Posterior cingulate gyrus (tissue), 11 donors: ENCODE measurements around the gene TTL.
"Not testable (repeated sequence)": the region's sequence is repeated elsewhere in the genome, so short reads cannot be mapped to it uniquely, and the experiment has no call there.

Experiments used
- DNase-seq, 10 donors: peaks; one replicate each; pipeline versions ENCODE4 v3.0.0 to v3.0.0-alpha.2; 2020 to 2021; ENCODE audit warnings: mixed read lengths in 3 of 10
- intact Hi-C: fragments of 100-400 bp; cut with DNase I; formaldehyde crosslinking; loops from one replicate; pipeline ENCODE4 v1.15.1; 2023

The TTL gene

DNA sequence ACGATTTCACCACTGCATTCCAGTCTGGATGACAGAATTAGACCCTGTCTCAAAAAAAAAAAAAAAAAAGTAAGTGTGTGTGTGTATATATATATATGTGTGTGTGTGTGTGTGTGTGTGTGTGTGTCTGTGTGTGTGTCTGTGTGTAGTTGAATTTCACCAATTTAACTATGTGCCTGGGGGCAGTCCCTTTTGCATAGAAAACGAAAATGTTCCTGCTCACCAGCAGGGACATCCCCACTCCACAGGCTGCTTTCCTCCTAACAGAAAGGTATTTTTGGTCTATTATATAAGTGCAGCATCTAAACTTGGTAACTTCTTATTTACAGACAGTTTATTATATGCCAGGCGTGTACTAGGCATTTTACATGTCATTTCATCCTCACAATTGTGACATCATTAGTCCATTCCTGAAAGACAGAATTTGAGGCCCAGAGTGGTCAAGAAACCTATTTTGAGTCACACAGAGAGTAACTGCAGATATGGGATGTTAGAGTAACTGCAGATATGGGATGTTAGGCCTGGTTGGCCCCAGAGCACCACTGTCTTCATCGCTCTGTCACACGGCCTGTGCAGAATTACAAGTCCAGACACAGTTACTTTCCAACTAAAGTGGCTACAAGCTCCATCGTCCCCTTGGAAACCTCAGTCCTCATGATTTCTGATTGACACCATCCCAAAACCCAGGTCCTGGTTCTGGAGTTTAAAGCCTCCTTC is 9.3 kb upstream of the TTL start:
- DNase-seq, result no peak
- intact Hi-C loops, result no loop called here

DNA sequence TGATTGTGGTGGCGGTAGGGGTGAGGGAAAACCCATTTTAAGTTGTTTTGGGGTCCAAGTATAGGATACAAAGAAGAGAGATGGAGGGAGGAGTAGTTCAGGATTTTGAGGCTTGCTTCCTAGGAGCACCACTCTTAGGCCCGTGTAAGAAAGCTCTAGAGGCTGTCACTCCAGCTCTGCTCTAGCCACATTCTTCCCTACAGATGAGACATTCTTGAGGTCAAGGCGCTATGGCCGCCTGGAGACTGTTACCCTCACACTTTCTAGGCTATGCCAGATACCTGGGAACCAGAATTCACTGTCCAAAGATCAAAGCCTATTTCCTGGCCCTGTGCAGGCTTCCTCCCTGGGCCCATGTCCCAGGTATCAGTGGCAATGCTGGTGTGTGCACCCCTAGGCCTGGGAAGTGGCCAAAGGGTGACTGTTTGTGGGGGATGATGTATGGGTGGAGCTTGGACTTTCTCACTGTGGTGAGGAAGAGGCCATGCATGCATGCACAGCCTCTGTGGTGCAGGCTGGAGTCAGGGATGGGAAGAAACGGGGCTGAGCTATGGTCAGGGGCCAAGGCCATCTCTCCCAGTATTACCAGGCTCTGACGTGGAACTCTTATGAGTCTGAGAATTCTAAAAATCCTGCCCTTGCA is 7.0 kb upstream of the TTL start:
- intact Hi-C loops, result no loop called here
- DNase-seq, result no peak

DNA sequence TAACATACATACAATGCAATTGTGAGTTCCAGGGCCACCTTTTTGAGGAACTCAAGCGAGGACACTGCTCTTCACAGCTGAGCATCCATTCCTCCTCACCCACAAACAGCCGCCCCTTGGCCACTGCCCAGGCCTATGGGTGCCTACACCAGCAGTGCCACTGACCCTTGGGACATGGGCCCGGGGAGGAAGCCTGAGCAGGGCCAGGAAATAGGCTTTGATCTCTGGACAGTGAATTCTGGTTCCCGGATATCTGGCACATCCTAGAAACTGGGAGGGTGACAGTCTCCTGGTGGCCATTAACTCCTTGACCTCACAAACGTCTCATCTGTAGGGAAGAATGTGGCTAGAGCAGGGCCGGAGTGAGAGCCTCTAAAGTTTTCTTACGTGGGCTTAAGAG is 5.5 kb upstream of the TTL start:
- intact Hi-C loops, result no loop called here
- DNase-seq, result no peak

DNA sequence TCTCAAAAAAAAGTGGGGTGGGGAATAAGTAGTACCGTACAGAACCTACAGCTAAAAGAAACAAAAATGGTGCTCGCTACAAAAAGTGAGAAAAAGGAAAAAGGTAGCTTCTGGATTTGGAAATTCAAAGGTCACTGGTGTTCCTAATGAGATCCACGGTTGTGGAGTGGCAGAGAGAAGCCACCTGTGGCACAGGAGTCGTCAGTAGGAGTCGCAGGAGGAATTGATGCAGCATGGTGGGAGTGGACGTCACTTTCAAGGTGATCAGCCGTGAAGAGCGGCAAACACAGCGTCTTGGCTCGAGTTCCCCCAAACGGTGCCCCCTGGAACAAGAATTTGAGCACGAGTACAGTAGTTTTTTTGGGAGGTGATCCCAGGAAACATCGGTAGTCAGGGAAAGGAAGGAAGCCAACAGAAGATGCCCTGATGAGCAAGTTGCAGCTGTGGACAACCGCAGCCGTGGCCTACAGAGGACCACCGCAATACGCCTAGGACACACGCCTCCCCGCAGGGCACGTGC is 1.4 kb upstream of the TTL start:
- no peak for DNase-seq

DNA sequence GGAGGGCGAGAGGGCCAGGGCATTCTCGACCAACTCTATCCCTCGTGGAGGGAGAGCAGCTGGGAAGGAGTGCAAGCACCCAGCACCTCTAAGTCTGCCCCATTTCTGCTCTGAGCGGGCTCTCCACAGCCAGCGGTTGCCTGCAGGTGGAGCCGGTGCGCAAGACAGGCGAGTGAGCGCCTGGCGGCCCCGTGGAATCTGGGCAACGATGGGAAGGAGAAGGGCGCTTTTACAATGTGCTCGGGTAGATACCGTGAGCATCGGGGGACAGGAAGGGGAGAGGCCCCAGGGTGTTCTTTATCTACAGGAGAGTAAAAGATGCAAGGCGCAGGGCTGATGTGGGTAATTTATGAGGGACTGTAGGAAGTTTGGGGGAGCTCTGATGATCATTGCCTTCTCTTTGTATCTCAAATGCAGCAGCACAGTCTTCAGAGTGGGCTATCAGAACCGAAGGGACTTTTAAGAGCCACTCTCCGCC is 867 bp upstream of the TTL start:
- intact Hi-C loops, result loop anchor here (1.0 to 10.0 kb wide), 3 partner anchors 103 to 424 kb away; partner anchors contain the start of genes CHCHD5, SLC20A1 and TMEM87B
- DNase-seq, result peak; percentile 82 to 98 (median 88)

More for the DNA sequence above, 1.4 kb upstream of the TTL start:
- intact Hi-C loops, result loop anchor here (1.0 to 10.0 kb wide), 3 partner anchors 104 to 423 kb away; partner anchors contain the start of genes CHCHD5, SLC20A1 and TMEM87B

DNA sequence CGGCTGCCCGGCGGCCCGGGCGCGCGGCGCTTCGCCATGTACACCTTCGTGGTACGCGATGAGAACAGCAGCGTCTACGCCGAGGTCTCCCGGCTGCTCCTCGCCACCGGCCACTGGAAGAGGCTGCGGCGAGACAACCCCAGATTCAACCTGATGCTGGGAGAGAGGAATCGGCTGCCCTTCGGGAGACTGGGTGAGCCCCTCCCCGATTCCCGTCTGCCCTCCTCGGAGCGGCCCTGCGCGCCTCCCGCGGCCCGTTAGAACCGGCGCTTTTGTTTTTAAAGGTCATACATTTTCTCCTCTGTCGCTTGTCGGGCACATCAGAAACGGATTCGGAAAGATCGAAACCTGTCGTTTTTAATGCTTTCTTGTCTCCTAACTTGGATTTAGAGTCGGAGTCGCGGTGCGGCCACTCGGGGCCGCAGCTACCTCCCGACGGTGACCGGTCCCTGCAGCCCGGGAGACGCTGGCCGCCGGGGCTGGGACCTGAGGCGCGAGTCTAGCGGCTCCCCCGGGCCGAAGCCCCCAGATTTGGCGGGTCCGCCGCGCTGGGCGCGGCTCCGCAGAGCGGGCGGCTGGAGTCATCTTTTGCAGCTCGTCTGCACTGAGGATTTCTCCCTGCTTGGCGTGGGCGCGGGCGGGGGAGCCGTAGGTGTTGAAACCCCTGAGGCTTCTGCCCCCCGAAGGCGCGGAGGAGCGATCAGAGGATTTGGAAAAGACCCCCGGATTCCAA is 519 bp downstream of the TTL start:
- intact Hi-C loops, result loop anchor here (5.0 to 10.0 kb wide), 2 partner anchors 162 to 425 kb away; partner anchors contain the start of genes SLC20A1 and TMEM87B
- peak in 8 of 10 donors; percentile 19 to 88 (median 30) for DNase-seq

DNA sequence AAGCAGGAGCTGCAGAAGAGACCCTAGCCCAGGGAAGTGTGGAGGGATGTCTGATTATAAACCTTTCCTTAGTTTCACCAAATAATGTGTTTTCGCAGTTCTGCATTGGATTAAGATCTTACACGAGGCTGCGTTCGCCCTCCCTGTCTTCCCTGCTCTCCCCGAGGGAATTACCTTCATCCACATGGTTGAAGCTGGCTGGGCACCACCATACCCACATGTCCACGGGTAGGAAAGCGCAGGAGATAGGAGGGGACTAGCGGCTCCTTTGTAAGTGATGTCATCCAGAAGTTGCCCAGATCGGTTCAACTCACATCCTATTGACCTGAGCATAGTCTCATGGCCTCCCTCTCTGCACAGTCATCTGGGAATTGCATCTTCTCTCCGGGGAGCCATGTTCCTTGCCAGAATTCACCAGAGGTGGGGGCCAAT is 1.1 kb downstream of the TTL start:
- intact Hi-C loops, result loop anchor here (5.0 to 10.0 kb wide), 2 partner anchors 162 to 426 kb away; partner anchors contain the start of genes SLC20A1 and TMEM87B
- peak in 5 of 10 donors; percentile 23 to 86 (median 46) for DNase-seq

DNA sequence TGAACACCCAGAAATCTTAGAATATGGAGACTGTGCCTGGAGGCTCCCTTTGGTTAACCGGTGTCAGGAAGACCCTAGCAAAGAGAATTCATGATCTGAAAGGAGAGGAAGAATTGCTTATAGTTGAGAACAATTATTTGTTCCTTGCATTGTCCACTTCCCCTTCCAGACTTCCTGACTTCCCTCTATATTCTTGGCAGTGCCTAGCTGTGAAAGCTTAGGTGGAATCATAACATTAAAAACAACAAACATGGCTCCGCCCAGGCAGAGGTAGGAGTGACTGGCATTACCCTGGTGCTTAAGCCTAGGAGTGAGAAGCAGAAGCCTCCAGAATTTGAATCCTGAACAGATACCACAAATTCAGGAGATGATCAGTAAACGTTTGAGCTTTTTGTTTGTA is 1.9 kb downstream of the TTL start:
- no peak for DNase-seq
- intact Hi-C loops, result loop anchor here (5.0 to 10.0 kb wide), 2 partner anchors 161 to 427 kb away; partner anchors contain the start of genes SLC20A1 and TMEM87B

DNA sequence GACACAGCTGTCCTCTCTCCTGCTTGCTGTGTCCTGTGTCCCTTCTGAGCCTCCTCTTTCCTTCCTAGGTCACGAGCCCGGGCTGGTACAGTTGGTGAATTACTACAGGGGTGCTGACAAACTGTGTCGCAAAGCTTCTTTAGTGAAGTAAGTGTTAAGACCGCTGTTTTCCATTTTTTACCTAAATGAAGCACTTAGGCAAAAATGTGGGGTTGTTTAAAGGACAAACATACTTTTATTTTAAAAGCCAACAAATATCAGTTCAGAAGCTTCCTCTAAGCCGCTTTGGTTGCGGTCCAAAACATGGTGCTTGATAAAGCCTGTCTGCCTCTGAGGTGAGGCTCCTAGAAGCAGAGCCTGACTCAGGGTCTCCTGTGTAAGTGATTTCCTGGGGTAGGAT is 3.9 kb downstream of the TTL start:
- intact Hi-C loops, result loop anchor here (10.0 kb wide), 1 partner anchor 159 kb away; the partner anchor contains the start of gene SLC20A1
- no peak for DNase-seq

DNA sequence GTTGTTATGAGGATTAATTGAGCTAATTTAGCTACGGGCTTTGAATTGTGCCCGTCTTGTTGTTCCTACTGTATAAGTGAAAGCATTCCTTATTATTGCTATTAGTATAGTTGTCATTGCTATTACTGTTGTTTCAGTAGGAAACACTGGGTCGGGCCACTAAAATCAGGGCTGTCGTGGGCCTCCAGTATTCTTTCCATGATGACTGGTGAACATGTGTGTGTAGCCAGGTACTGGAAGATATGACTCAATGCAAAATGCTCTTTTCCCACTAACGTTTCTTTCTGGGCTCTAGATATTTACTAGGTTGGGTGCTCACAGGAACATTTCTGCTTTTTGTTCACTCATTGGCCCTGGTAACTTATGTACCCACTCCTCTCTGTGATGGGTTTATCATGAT is 4.9 kb downstream of the TTL start:
- DNase-seq, result no peak
- intact Hi-C loops, result loop anchor here (10.0 kb wide), 1 partner anchor 158 kb away; the partner anchor contains the start of gene SLC20A1

DNA sequence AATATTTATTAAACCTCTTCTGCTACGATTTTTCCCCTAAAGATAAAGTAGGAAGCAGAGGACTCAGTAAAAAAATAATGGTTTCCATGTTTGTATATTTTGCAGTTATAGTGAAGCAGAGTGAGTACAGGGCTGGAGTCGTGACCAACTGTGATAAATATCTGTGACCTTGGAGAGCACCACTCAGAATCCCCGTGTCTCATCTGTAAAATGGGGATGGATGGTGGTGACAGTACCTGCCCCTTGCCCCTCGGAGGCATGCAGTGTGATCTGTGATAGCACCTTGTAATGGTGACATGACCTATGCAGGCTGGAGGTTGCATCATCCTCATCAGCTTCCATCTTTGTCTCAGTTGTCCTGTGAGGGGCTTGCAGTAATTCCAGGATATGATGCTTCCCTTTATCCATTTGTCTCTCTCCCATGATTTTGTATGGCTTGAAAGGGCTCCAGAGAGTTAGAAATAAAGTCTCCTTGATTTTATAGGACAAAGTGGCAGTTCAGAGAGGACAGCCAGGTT is 5.5 kb downstream of the TTL start:
- no peak for DNase-seq

DNA sequence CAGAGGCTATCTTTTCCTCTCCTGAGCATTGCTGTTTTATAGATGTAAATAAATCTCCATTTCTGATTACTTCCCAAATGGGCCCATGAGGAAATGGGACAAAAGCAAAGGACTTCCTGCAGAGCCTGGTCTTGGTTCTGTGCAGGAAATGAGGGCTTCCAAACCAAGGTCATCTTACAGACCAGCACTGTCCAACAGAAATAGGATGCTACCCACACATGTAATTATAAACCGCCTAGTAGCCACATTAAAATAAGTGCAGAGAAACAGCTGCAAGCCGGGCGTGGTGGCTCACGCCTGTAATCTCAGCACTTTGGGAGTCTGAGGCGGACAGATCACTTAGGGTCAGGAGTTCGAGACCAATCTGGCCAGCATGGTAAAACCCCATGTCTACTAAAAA is 6.2 kb downstream of the TTL start:
- no peak for DNase-seq
- intact Hi-C loops, result loop anchor here (10.0 kb wide), 1 partner anchor 157 kb away; the partner anchor contains the start of gene SLC20A1

More for the DNA sequence above, 5.5 kb downstream of the TTL start:
- intact Hi-C loops, result loop anchor here (10.0 kb wide), 1 partner anchor 157 kb away; the partner anchor contains the start of gene SLC20A1

DNA sequence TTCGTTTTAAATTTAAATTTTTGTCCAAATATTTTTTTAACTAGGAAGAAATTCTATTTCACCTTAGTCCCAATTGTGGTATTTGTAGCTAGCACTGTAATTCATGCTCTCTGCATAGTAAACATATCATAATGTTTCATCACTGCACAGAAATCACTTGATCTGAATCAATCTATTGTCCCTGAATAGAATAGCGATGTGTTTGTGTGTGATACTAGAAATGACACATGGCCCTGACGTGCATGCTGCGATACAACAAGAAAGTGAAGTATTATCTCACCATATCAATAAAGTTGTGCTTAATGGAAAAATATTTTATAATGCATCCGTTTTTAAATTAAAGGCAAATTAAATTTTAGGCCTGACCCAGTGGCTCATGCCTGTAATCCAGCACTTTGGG is 10.0 kb downstream of the TTL start:
- no peak for DNase-seq

DNA sequence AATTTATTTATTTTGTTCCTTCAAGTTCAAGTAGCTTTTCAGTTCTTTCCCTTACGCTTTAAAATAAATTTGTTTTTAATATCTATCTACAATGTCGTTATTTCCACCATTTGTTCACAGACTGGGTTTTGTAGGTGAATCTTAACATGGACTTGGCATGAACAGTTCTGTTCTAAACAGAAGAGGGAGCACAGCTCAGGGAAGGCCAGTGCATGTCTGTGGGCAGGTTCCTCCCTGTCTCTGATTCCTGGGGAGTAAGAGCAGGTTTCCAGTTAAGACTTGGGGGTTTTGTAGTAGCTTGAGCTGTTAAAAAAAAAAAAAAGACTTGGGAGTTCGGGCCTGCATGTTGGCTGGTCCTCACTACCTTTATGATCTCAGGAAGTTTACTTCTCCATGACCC is 11.1 kb downstream of the TTL start:
- intact Hi-C loops, result no loop called here
- no peak for DNase-seq

More for the DNA sequence above, 10.0 kb downstream of the TTL start:
- intact Hi-C loops, result no loop called here

DNA sequence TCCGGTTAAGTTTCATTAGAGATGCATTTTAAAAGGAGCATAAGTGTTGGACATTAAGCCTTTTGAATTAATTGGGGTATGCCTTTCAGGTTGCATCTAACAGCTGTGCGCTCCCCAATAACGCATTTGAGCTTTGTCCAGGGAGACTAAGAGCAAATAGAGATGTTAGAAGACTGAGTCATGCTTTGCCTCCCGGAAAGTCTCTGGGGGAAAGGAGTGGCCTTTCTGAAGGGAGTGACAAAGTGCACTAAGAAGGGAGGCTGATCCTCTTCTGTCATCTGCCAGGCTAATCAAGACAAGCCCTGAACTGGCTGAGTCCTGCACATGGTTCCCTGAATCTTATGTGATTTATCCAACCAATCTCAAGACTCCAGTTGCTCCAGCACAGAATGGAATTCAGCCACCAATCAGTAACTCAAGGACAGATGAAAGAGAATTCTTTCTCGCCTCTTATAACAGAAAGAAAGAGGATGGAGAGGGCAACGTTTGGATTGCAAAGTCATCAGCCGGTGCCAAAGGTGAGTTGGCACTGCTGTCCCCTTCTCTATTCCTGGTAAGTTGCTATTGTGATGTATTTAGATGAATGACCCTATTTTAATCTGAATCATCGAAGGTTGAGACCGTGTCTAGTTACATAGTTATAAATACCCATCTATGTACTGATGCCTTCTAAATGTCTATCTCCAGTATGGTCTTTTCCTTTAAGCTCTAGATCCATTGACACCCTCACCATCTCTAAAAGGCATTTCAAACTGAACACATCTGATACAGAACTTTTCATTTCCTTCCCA is 12.1 kb downstream of the TTL start:
- intact Hi-C loops, result no loop called here
- DNase-seq, result no peak

DNA sequence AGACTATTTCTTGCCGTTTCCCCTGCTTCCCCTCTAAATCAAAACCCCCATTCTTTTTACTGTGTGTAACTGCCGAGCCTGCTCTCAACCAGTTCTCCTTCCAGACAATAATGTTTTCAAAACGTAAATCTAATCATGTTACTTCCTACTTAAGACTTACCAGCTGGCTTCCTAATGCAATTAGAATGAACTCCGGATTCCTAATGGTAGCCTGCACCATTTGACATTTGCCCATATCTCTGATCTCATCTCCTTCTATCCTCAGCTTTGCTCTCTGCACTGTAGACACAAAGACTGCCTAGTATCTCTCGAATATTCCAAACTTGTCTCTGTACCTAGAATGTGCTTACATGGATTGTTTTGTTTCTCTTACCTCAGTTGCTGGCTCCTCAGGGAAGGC is 12.9 kb downstream of the TTL start:
- intact Hi-C loops, result no loop called here
- no peak for DNase-seq

DNA sequence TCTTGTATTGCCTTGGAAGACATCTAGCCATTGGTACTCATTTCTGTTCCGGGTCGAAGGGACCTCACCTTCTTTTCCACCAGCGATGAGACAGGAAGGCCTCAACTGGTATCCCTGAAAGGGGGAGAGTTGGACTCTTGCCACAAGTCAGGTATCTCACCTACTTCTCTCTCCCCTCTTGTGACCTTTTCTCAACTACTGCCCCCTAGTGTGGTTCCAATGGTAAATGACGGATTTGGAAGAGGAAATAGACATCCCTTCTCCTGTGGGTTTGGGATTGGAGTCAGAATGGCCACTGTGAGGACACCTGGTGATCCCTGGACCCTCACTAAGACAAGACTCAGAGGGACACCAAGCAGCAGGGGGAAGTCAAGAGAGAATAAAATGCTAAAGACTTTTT is 13.9 kb downstream of the TTL start:
- intact Hi-C loops, DNase-seq: not testable (repeated sequence)

DNA sequence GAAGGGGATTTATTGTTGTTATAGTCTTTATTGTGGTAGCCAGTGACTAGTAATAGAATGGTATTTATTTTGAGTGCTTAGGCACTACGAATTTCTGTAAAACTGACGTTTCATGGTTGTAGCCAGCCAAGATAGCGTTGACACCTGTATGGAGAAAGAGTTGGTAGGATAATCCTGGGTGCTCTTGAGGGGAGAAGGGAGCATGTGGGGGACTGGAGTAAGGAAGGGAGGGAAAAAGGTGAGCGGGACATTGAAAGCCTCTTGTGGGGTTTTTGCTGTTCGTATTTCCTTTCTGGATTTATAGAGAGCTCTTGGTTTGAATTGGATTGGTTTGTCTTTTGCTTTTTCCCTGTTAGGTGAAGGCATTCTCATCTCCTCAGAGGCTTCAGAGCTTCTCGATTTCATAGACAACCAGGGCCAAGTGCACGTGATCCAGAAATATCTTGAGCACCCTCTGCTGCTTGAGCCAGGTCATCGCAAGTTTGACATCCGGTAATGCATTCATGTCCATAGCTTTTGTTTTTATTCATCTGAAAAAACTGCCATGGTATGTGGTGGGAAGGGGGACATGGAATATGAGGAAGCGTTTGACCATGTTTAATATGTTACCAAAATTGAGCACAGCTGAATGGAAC is 19.0 kb downstream of the TTL start:
- peak in 6 of 10 donors; percentile 26 to 92 (median 43) for DNase-seq
- intact Hi-C loops, result not testable (repeated sequence)
